Kidney epithelial cell (primary cell): Measurements from ENCODE around the gene ZFYVE16. TPM values are rescaled to one million over a fixed set of nuclear protein-coding genes. Genes with fewer than 3 reads are reported as not detected.
"Not testable (repeated sequence)": the region's sequence is repeated elsewhere in the genome, so short reads cannot be mapped to it uniquely, and the experiment has no call there.

Source experiments
- DNase-seq: peaks from one replicate; pipeline ENCODE4 v3.0.0-alpha.2; 2010; ENCODE audit warnings: low read depth
- H3K27me3 ChIP-seq: 2 replicates; pipeline ENCODE4 v1.6.0; 2011; ENCODE audit warnings: low read length; ENCODE audit not compliant: control insufficient read depth, insufficient read depth
- H3K36me3 ChIP-seq: 2 replicates; pipeline ENCODE4 v1.5.1; 2011; ENCODE audit warnings: low read length; ENCODE audit not compliant: control insufficient read depth, insufficient read depth
- H3K4me3 ChIP-seq: 2 replicates; pipeline ENCODE4 v1.5.1; 2011; ENCODE audit warnings: low read depth, mild to moderate bottlenecking, control low read depth, low read length
- CTCF ChIP-seq: IDR thresholded peaks from 2 replicates; pipeline ENCODE4 v1.5.1; 2011; ENCODE audit warnings: mild to moderate bottlenecking, moderate library complexity, low read length, control low read depth, inconsistent platforms; ENCODE audit not compliant: insufficient read depth, poor library complexity, severe bottlenecking
- total RNA-seq: library from RNA; depleted of rRNA; stranded (reverse); fragments of >200 nt; gene quantifications from 2 replicates; pipeline ENCODE4 v1.2.3, GENCODE V29; 2015

The ZFYVE16 gene
- total RNA-seq, 1 donor from 2014 or later = 26.0 TPM

GRCh38 chr5:80408484-80409366 lies 861 bp downstream of the ZFYVE16 start:
- no peak for TF ChIP-seq CTCF
- Histone ChIP-seq H3K36me3 (no peaks in the 10 kb centered on the region), H3K4me3 (peak overlapping the region; percentile 90), H3K27me3 (no peaks in the 10 kb centered on the region)
- DNase-seq = no peak

- no peaks in the 10 kb centered on the region for H3K36me3 ChIP-seq
- no peak for DNase-seq
- no peak for TF ChIP-seq CTCF
- H3K4me3 ChIP-seq = peak overlapping the region; percentile 90
- no peaks in the 10 kb centered on the region for H3K27me3 ChIP-seq
Observed at GRCh38 chr5:80409367-80409966, 1.6 kb downstream of the ZFYVE16 start.

GRCh38 chr5:80411589-80412219 lies 3.8 kb downstream of the ZFYVE16 start:
- Histone ChIP-seq H3K27me3 (no peaks in the 10 kb centered on the region), H3K4me3 (no peak overlapping the region), H3K36me3 (no peaks in the 10 kb centered on the region)
- DNase-seq = no peak
- TF ChIP-seq CTCF = no peak

- Histone ChIP-seq H3K4me3 (no peak overlapping the region), H3K27me3 (no peaks in the 10 kb centered on the region), H3K36me3 (no peaks in the 10 kb centered on the region)
- no peak for DNase-seq
- no peak for TF ChIP-seq CTCF
Observed at GRCh38 chr5:80414113-80414512, 6.2 kb downstream of the ZFYVE16 start.

- no peak for TF ChIP-seq CTCF
- Histone ChIP-seq H3K36me3 (no peaks in the 10 kb centered on the region), H3K4me3 (no peak overlapping the region), H3K27me3 (no peaks in the 10 kb centered on the region)
- DNase-seq = no peak
Observed at GRCh38 chr5:80417973-80418372, 10.1 kb downstream of the ZFYVE16 start.

GRCh38 chr5:80424365-80424764 lies 16.5 kb downstream of the ZFYVE16 start:
- not testable (repeated sequence) for H3K4me3 ChIP-seq, DNase-seq, H3K27me3 ChIP-seq, H3K36me3 ChIP-seq
